Measurements from ENCODE around the gene DUOX2.

GRCh38 chr15:45111390-45112142 is 2.4 kb downstream of the DUOX2 start:
- no peak for TF ChIP-seq PKNOX1 (IDR thresholded peaks at IDR 0.05)
- TF ChIP-seq HDGF (IDR thresholded peaks at IDR 0.05; ENCODE audit: borderline replicate concordance), result no peak
- no peak for TF ChIP-seq ARNT (IDR thresholded peaks at IDR 0.05)
- no peak for TF ChIP-seq CTBP1 (IDR thresholded peaks at IDR 0.05; ENCODE audit: borderline replicate concordance)
- TF ChIP-seq TARDBP (IDR thresholded peaks at IDR 0.05), result no peak
- no peak for TF ChIP-seq SUZ12 (IDR thresholded peaks at IDR 0.05)
- TF ChIP-seq FOXA1 (IDR thresholded peaks at IDR 0.05), result no peak
- TF ChIP-seq SP1 (IDR thresholded peaks at IDR 0.05), result no peak
- TF ChIP-seq BHLHE40 (IDR thresholded peaks at IDR 0.05; ENCODE audit: borderline replicate concordance), result no peak
- TF ChIP-seq FOXM1 (IDR thresholded peaks at IDR 0.05; ENCODE audit: borderline replicate concordance), result no peak
- no peak for TF ChIP-seq ELF4 (IDR thresholded peaks at IDR 0.05)
- TF ChIP-seq ZNF384 (IDR thresholded peaks at IDR 0.05), result no peak
- TF ChIP-seq L3MBTL2 (conservative IDR thresholded peaks at IDR 0.05), result no peak
- TF ChIP-seq NFRKB (IDR thresholded peaks at IDR 0.05), result no peak
